ENCODE measurements around the gene DISP1. TPM values are rescaled to one million over a fixed set of nuclear protein-coding genes. Genes with fewer than 3 reads are reported as not detected.

Gene DISP1
- total and polyA plus RNA-seq, 12 donors = 3.3 to 7.5 (median 5.5) TPM

DNA sequence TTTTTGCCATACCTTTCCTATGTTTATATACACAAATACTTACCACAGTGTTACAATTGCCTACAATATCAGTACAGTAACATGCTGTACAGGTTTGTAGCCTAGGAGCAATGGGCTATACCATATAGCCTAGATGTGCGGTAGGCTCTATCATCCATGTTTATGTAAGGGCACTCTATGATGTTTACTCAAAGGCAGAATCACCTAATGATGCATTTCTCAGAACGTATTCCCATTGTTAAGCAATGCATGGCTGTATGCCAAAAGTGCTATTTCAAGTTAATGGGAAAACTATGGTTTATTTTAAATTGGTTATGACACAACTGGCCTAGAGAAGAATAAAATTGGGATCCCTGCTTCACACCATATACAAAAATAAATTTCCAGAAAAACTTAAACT, 36.9 kb upstream of the DISP1 start:
- H3K4me3 ChIP-seq = no peak overlapping the region
- DNase-seq (no peak), ATAC-seq (no peak)
- TF ChIP-seq, protein P1, sequence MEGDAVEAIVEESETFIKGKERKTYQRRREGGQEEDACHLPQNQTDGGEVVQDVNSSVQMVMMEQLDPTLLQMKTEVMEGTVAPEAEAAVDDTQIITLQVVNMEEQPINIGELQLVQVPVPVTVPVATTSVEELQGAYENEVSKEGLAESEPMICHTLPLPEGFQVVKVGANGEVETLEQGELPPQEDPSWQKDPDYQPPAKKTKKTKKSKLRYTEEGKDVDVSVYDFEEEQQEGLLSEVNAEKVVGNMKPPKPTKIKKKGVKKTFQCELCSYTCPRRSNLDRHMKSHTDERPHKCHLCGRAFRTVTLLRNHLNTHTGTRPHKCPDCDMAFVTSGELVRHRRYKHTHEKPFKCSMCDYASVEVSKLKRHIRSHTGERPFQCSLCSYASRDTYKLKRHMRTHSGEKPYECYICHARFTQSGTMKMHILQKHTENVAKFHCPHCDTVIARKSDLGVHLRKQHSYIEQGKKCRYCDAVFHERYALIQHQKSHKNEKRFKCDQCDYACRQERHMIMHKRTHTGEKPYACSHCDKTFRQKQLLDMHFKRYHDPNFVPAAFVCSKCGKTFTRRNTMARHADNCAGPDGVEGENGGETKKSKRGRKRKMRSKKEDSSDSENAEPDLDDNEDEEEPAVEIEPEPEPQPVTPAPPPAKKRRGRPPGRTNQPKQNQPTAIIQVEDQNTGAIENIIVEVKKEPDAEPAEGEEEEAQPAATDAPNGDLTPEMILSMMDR (IDR thresholded peaks at IDR 0.05) = no peak
- peaks cover 0 to 17% (median 0%) of the 10 kb centered on the region in 9 donors for H3K4me1 ChIP-seq
- intact Hi-C loops (cut with DNase I) = no loop called here
- peaks cover 0 to 7% (median 0%) of the 10 kb centered on the region in 7 donors for H3K27me3 ChIP-seq
- H3K27ac ChIP-seq = no peak overlapping the region
- H3K9me3 ChIP-seq = no peaks in the 10 kb centered on the region
- H3K36me3 ChIP-seq = no peaks in the 10 kb centered on the region
- 40 to 54% methylated on average over 2 of the region's 2 CpGs for WGBS, 2 donors

DNA sequence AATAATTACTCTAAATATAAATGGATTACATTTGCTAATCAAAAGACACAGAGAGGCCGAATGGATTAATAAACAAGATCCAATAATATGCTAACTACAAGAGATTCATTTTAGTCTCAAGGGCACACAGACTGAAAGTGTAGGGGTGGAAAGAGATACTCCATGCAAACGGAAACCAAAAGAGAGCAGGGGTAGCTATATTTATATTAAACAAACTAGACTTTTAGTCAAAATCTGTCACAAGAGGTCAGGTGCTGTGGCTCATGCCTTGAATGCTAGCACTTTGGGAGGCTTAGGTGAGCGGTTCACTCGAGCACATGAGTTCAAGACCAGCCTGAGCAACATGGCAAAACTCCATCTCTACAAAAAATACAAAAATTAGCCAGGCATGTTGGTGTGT, 33.6 kb upstream of the DISP1 start:
- DNase-seq = no peak
- WGBS, 2 donors = 66 to 78% methylated on average over 4 of the region's 4 CpGs
- no peak for ATAC-seq
- peaks cover 0 to 24% (median 9%) of the 10 kb centered on the region in 9 donors for H3K4me1 ChIP-seq
- H3K27ac ChIP-seq = no peak overlapping the region
- TF ChIP-seq, protein P1 (IDR thresholded peaks at IDR 0.05) = no peak
- peaks cover 0 to 7% (median 0%) of the 10 kb centered on the region in 7 donors for H3K27me3 ChIP-seq
- intact Hi-C loops (cut with DNase I) = no loop called here
- H3K36me3 ChIP-seq = no peaks in the 10 kb centered on the region
- H3K9me3 ChIP-seq = no peaks in the 10 kb centered on the region
- no peak overlapping the region for H3K4me3 ChIP-seq

DNA sequence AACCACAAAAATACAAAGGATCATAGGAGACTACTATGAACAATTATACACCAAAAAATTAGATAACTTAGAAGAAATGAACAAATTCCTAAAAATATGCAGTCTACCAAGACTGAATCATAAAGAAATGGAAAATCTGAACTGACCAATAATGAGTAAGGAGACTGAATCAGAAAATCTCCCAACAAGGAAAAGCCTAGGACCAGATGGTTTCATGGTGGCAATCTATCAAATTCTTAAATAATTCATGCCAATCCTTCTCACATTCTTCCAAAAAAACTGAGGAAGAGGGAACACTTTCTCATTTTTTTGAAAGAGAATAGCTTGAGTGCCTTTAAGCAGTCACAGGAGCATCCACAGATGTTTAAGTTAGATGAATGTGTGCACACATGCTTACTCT, 31.8 kb upstream of the DISP1 start:
- Histone ChIP-seq H3K4me3 (no peak overlapping the region), H3K27me3 (peaks cover 0 to 7% (median 0%) of the 10 kb centered on the region in 7 donors), H3K27ac (no peak overlapping the region), H3K36me3 (no peaks in the 10 kb centered on the region), H3K4me1 (peaks cover 0 to 25% (median 9%) of the 10 kb centered on the region in 9 donors), H3K9me3 (no peaks in the 10 kb centered on the region)
- ATAC-seq = no peak
- no peak for DNase-seq
- TF ChIP-seq, protein P1 (IDR thresholded peaks at IDR 0.05) = no peak
- intact Hi-C loops (cut with DNase I) = no loop called here

DNA sequence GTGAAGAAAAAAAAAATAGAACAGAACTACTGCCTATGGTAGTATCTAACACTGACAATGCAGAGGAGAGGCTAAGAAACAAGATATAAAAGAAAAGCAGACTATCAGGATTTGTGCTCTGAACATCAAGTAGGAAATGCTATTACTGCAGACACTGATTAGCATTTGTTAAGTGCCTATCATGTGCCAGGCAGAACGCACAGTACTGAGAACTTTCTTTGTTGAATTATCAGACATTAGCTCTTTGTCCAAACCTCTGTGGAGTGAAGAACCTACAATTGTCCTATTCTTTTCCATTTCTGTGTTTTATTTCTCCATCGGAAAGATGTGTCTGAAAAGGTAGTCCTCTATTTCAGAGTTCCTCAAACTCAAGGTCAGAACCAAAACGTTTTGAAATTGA, 30.5 kb upstream of the DISP1 start:
- H3K36me3 ChIP-seq = no peaks in the 10 kb centered on the region
- ATAC-seq (no peak), DNase-seq (no peak)
- H3K9me3 ChIP-seq = no peaks in the 10 kb centered on the region
- peaks cover 0 to 7% (median 0%) of the 10 kb centered on the region in 7 donors for H3K27me3 ChIP-seq
- no peak overlapping the region for H3K4me3 ChIP-seq
- intact Hi-C loops (cut with DNase I) = no loop called here
- WGBS, 2 donors = 41 to 42% methylated on average over 3 of the region's 3 CpGs
- TF ChIP-seq, protein P1 (IDR thresholded peaks at IDR 0.05) = no peak
- peaks cover 0 to 25% (median 9%) of the 10 kb centered on the region in 9 donors for H3K4me1 ChIP-seq
- H3K27ac ChIP-seq = peak overlapping the region in 1 of 10 donors; percentile 36
